K562 (cell line): Measurements from ENCODE around the gene HMGN1. TPM values are rescaled to one million over a fixed set of nuclear protein-coding genes. Genes with fewer than 3 reads are reported as not detected.
A peak's percentile ranks its signal among the peaks of the same experiment; 100 is the strongest.

Source experiments
- FIP1L1 ChIP-seq: fragments of 200-400 bp; formaldehyde crosslinking; IDR thresholded peaks from 2 replicates; pipeline ENCODE4 v1.6.1; 2018; ENCODE audit warnings: mild to moderate bottlenecking, low read depth, low read length; ENCODE audit not compliant: poor library complexity, severe bottlenecking
- HIVEP1 ChIP-seq: fragments of 250-450 bp; sonication (Bioruptor Pico); IDR thresholded peaks from 2 replicates; pipeline ENCODE4 v1.4.0; 2020; ENCODE audit warnings: mild to moderate bottlenecking
- NCOR1 ChIP-seq: fragments of 450-650 bp; IDR thresholded peaks from 2 replicates; pipeline ENCODE4 v1.6.1; 2016; ENCODE audit warnings: mild to moderate bottlenecking, moderate library complexity
- PYGO2 ChIP-seq: fragments of 450-650 bp; IDR thresholded peaks from 2 replicates; pipeline ENCODE4 v1.6.1; 2016; ENCODE audit warnings: mild to moderate bottlenecking, missing genetic modification characterization, moderate library complexity, missing compliant biosample characterization
- RAD21 ChIP-seq, 2 experiments: fragments of 250-450 bp in 1 of 2; fragments of 450-650 bp in 1 of 2; sonication (Bioruptor Pico) in 1 of 2; formaldehyde crosslinking in 1 of 2; IDR thresholded peaks in 1 of 2; conservative IDR thresholded peaks in 1 of 2; 2 replicates each; pipeline versions ENCODE4 v1.4.0 to v1.8.0; 2020 to 2022; ENCODE audit warnings: mild to moderate bottlenecking in 2 of 2, moderate library complexity in 1 of 2
- RBM14 ChIP-seq: fragments of 200-400 bp; formaldehyde crosslinking; IDR thresholded peaks from 2 replicates; pipeline ENCODE4 v1.6.1; 2018; ENCODE audit warnings: low read depth, mild to moderate bottlenecking, low read length, moderate library complexity, borderline replicate concordance; ENCODE audit not compliant: insufficient read depth
- SIN3A ChIP-seq, 2 experiments: fragments of 150-350 bp in 1 of 2; IDR thresholded peaks; 2 replicates each; pipeline ENCODE4 v1.6.1; 2011 to 2016; ENCODE audit warnings: borderline replicate concordance in 2 of 2, low read depth in 2 of 2, low read length in 2 of 2, mild to moderate bottlenecking in 2 of 2, moderate library complexity in 2 of 2; ENCODE audit not compliant: control insufficient read depth in 1 of 2
- SIX5 ChIP-seq, 2 experiments: IDR thresholded peaks; 2 replicates each; pipeline ENCODE4 v1.6.1; 2011; ENCODE audit warnings: low read length in 2 of 2, borderline replicate concordance in 1 of 2, low read depth in 1 of 2, mild to moderate bottlenecking in 1 of 2, moderate library complexity in 1 of 2; ENCODE audit not compliant: insufficient read depth in 1 of 2
- SMARCA5 ChIP-seq: fragments of 450-650 bp; IDR thresholded peaks from 2 replicates; pipeline ENCODE4 v1.6.1; 2016
- SNIP1 ChIP-seq: fragments of 450-650 bp; IDR thresholded peaks from 2 replicates; pipeline ENCODE4 v1.7.1; 2017; ENCODE audit warnings: low read depth, mild to moderate bottlenecking
- STAT5A ChIP-seq: IDR thresholded peaks from 2 replicates; pipeline ENCODE4 v1.6.1; 2012; ENCODE audit warnings: low read length, inconsistent platforms, borderline replicate concordance
- TCF3 ChIP-seq: sonication (generic); formaldehyde crosslinking; IDR thresholded peaks from 2 replicates; pipeline ENCODE4 v1.4.0; 2020; ENCODE audit warnings: mild to moderate bottlenecking, missing genetic modification reagents
- ZNF23 ChIP-seq: fragments of 250-450 bp; sonication (Bioruptor Pico); IDR thresholded peaks from 2 replicates; pipeline ENCODE4 v1.4.0; 2020; ENCODE audit warnings: mild to moderate bottlenecking
- ZNF696 ChIP-seq: fragments of 250-450 bp; sonication (Bioruptor Pico); conservative IDR thresholded peaks from 2 replicates; pipeline ENCODE4 v1.4.0; 2020; ENCODE audit warnings: mild to moderate bottlenecking, moderate library complexity
- ZNF717 ChIP-seq: fragments of 250-450 bp; sonication (Bioruptor Pico); IDR thresholded peaks from 2 replicates; pipeline ENCODE4 v1.5.0; 2021
- polyA plus RNA-seq, 8 experiments: library from polyadenylated mRNA; depleted of rRNA in 4 of 8; stranded (reverse) in 5 of 8; unstranded in 3 of 8; fragments of >200 nt; fragmentation: Nextera tagmentation in 2 of 8; fragmentation: Illumina TruSeq in 1 of 8; extraction: Ambion mirVana in 2 of 8; extraction: Trizol in 1 of 8; gene quantifications; 2 replicates each; pipeline versions ENCODE4 v1.2.1 to v1.2.3, GENCODE V29; 2011 to 2014; ENCODE audit warnings: inconsistent platforms in 1 of 8, missing spikeins in 1 of 8
- total RNA-seq, 7 experiments: library from RNA; depleted of rRNA in 6 of 7; stranded (reverse); fragments of >200 nt in 6 of 7; fragmentation: Illumina TruSeq in 2 of 7; extraction: Trizol in 2 of 7; gene quantifications; 2 replicates each; pipeline versions ENCODE4 v1.2.1 to v1.2.3, GENCODE V29; 2011 to 2021; ENCODE audit warnings: low replicate concordance in 1 of 7
- TF ChIP-seq, protein P1 (sequence below): fragments of 250-450 bp; sonication (Bioruptor Pico); IDR thresholded peaks from 2 replicates; pipeline ENCODE4 v1.4.0; 2020; ENCODE audit warnings: mild to moderate bottlenecking, moderate library complexity
- TF ChIP-seq, protein P2 (sequence below): fragments of 450-650 bp; IDR thresholded peaks from 2 replicates; pipeline ENCODE4 v1.6.1; 2016; ENCODE audit warnings: borderline replicate concordance
- TF ChIP-seq, protein P3 (sequence below), 2 experiments: fragments of 450-650 bp in 1 of 2; IDR thresholded peaks; 2 replicates each; pipeline ENCODE4 v1.6.1; 2011 to 2017; ENCODE audit warnings: low read depth in 2 of 2, antibody characterized with exemption in 1 of 2, borderline replicate concordance in 1 of 2, low read length in 1 of 2, mild to moderate bottlenecking in 1 of 2, mixed read lengths in 1 of 2; ENCODE audit not compliant: control insufficient read depth in 1 of 2

The HMGN1 gene
- total and polyA plus RNA-seq, 9 of the 15 experiments (the other 6 are each of a cell fraction or from before 2014, with no cell fraction given): 124 to 626 (median 498) TPM

DNA sequence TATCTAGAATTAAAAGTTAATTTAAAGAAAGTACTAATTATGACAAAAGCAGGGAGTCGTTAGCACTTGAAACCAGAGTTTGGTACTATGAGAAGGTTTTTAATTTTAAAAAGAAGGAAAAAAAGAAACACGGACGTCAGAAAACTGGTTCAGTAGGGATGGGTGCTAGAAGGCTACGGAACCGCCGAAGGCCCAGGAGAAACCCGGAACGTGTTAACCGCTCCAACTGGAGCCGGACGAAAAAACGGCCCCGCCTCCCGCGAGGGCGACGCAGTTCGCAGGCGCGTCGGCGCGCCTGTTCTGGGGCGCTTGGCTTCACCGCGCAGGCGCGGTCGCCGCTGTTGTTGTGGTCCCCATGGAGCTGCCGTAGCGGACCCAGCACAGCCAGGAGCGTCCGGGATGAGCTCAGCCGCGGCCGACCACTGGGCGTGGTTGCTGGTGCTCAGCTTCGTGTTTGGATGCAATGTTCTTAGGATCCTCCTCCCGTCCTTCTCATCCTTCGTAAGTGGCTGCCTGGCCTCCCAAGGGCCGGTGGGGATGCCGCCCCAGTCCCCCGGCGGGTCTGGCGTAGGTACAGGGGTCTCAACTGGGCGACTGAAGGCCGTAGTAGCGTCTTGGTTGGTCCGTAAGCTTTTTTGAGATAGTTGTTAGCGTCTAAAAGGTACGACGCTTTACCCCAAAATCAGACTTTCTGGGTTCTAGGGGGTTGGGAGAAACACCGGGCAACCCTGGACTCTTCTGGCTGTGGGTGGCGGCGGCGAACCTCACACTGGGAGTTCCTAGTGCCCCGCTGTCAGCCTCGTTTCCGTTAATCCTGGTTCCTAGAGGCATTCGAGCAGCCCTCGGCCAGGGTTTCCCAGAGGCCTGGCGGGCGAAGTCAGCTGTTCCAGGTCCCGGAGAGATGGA, 31.4 kb upstream of the HMGN1 start (continued):
- no peak for TF ChIP-seq SIX5 (IDR thresholded peaks at IDR 0.05; ENCODE audit: borderline replicate concordance in 1 of 2, insufficient read depth in 1 of 2, low read depth in 1 of 2, low read length in 2 of 2)
- TF ChIP-seq, protein P1, sequence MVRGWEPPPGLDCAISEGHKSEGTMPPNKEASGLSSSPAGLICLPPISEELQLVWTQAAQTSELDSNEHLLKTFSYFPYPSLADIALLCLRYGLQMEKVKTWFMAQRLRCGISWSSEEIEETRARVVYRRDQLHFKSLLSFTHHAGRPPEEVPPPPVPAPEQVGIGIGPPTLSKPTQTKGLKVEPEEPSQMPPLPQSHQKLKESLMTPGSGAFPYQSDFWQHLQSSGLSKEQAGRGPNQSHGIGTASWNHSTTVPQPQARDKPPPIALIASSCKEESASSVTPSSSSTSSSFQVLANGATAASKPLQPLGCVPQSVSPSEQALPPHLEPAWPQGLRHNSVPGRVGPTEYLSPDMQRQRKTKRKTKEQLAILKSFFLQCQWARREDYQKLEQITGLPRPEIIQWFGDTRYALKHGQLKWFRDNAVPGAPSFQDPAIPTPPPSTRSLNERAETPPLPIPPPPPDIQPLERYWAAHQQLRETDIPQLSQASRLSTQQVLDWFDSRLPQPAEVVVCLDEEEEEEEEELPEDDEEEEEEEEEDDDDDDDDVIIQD (CRISPR knock-in tag): no peak
- TF ChIP-seq ZNF717 (CRISPR knock-in tag): no peak
- TF ChIP-seq ZNF23 (CRISPR knock-in tag): no peak
- no peak for TF ChIP-seq RBM14
- TF ChIP-seq NCOR1: no peak
- peak; percentile 49 for TF ChIP-seq FIP1L1
- TF ChIP-seq HIVEP1: no peak
- no peak for TF ChIP-seq TCF3
- peak in 1 of 2 experiments; percentile 12; a peak in 2 of 4 replicates for TF ChIP-seq RAD21 (CRISPR knock-in tag; conservative IDR thresholded peaks at IDR 0.05 in 1 of 2, IDR thresholded peaks at IDR 0.05 in 1 of 2)
- TF ChIP-seq PYGO2 (tag): no peak
- TF ChIP-seq, protein P2, sequence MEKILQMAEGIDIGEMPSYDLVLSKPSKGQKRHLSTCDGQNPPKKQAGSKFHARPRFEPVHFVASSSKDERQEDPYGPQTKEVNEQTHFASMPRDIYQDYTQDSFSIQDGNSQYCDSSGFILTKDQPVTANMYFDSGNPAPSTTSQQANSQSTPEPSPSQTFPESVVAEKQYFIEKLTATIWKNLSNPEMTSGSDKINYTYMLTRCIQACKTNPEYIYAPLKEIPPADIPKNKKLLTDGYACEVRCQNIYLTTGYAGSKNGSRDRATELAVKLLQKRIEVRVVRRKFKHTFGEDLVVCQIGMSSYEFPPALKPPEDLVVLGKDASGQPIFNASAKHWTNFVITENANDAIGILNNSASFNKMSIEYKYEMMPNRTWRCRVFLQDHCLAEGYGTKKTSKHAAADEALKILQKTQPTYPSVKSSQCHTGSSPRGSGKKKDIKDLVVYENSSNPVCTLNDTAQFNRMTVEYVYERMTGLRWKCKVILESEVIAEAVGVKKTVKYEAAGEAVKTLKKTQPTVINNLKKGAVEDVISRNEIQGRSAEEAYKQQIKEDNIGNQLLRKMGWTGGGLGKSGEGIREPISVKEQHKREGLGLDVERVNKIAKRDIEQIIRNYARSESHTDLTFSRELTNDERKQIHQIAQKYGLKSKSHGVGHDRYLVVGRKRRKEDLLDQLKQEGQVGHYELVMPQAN: peak; percentile 56; the same call in 1 of the 2 replicates
- peak in 1 of 2 experiments; percentile 8; a peak in 1 of 4 replicates for TF ChIP-seq SIN3A (IDR thresholded peaks at IDR 0.05; ENCODE audit: borderline replicate concordance in 2 of 2, control insufficient read depth in 1 of 2, low read depth in 2 of 2, low read length in 2 of 2)
- TF ChIP-seq SMARCA5: no peak
- TF ChIP-seq STAT5A: no peak
- TF ChIP-seq SNIP1: no peak
- TF ChIP-seq, protein P3, sequence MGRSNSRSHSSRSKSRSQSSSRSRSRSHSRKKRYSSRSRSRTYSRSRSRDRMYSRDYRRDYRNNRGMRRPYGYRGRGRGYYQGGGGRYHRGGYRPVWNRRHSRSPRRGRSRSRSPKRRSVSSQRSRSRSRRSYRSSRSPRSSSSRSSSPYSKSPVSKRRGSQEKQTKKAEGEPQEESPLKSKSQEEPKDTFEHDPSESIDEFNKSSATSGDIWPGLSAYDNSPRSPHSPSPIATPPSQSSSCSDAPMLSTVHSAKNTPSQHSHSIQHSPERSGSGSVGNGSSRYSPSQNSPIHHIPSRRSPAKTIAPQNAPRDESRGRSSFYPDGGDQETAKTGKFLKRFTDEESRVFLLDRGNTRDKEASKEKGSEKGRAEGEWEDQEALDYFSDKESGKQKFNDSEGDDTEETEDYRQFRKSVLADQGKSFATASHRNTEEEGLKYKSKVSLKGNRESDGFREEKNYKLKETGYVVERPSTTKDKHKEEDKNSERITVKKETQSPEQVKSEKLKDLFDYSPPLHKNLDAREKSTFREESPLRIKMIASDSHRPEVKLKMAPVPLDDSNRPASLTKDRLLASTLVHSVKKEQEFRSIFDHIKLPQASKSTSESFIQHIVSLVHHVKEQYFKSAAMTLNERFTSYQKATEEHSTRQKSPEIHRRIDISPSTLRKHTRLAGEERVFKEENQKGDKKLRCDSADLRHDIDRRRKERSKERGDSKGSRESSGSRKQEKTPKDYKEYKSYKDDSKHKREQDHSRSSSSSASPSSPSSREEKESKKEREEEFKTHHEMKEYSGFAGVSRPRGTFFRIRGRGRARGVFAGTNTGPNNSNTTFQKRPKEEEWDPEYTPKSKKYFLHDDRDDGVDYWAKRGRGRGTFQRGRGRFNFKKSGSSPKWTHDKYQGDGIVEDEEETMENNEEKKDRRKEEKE (IDR thresholded peaks at IDR 0.05; ENCODE audit: borderline replicate concordance in 1 of 2, control insufficient read depth in 1 of 2, low read depth in 2 of 2, low read length in 1 of 2): no peak
- TF ChIP-seq ZNF696 (CRISPR knock-in tag): no peak
